Activated B cell treated with CpG ODN at 0.5 μM for 24 hours (primary cell): ENCODE measurements around the gene ZNF524. TPM values are rescaled to one million over a fixed set of nuclear protein-coding genes. Genes with fewer than 3 reads are reported as not detected.

Source experiments
- ATAC-seq: fragments of 200-7000 bp; cut with Tn5 transposase; one replicate; pipeline ENCODE4 v1.10.0; 2021; ENCODE audit warnings: low read depth, mild to moderate bottlenecking, moderate library complexity
- CTCF ChIA-PET: fragments of 350-600 bp; sonication (Branson Sonifier 250); formaldehyde crosslinking; loops from one replicate; lab custom pipeline; 2021; ENCODE audit warnings: antibody characterized with exemption; lab: Charles Lee
- POLR2A ChIA-PET: fragments of 350-600 bp; sonication (Branson Sonifier 250); formaldehyde crosslinking; loops from one replicate; lab custom pipeline; 2021; ENCODE audit warnings: antibody characterized with exemption; lab: Charles Lee
- DNase-seq: peaks from one replicate; pipeline ENCODE4 v3.0.0; 2022
- H3K27ac Mint-ChIP-seq: one replicate; pipeline ENCODE4 v1.8.0; 2020; ENCODE audit warnings: mixed read lengths
- H3K27me3 Mint-ChIP-seq: one replicate; pipeline ENCODE4 v1.8.0; 2021; ENCODE audit warnings: mixed read lengths
- H3K36me3 Mint-ChIP-seq: one replicate; pipeline ENCODE4 v1.8.0; 2021; ENCODE audit warnings: low read depth, mixed read lengths
- H3K4me1 Mint-ChIP-seq: one replicate; pipeline ENCODE4 v1.8.0; 2021; ENCODE audit warnings: mixed read lengths
- H3K4me3 Mint-ChIP-seq: one replicate; pipeline ENCODE4 v1.8.0; 2020; ENCODE audit warnings: mild to moderate bottlenecking, mixed read lengths
- H3K9me3 Mint-ChIP-seq: one replicate; pipeline ENCODE4 v1.8.0; 2020; ENCODE audit warnings: mixed read lengths
- intact Hi-C: fragments of 100-400 bp; cut with micrococcal nuclease; formaldehyde crosslinking; loops from one replicate; pipeline ENCODE4 v1.15.1; 2024
- total RNA-seq: library from RNA; stranded (reverse); gene quantifications from 2 replicates; pipeline ENCODE4 v1.2.3, GENCODE V29; 2022
- TF ChIP-seq, protein P1 (sequence below): fragments of 200-600 bp; IDR thresholded peaks from one replicate; pipeline ENCODE4 v1.8.0; 2022; ENCODE audit warnings: antibody characterized with exemption, mild to moderate bottlenecking

ZNF524 gene
- total RNA-seq, 1 donor from 2014 or later, result 16.1 TPM

DNA sequence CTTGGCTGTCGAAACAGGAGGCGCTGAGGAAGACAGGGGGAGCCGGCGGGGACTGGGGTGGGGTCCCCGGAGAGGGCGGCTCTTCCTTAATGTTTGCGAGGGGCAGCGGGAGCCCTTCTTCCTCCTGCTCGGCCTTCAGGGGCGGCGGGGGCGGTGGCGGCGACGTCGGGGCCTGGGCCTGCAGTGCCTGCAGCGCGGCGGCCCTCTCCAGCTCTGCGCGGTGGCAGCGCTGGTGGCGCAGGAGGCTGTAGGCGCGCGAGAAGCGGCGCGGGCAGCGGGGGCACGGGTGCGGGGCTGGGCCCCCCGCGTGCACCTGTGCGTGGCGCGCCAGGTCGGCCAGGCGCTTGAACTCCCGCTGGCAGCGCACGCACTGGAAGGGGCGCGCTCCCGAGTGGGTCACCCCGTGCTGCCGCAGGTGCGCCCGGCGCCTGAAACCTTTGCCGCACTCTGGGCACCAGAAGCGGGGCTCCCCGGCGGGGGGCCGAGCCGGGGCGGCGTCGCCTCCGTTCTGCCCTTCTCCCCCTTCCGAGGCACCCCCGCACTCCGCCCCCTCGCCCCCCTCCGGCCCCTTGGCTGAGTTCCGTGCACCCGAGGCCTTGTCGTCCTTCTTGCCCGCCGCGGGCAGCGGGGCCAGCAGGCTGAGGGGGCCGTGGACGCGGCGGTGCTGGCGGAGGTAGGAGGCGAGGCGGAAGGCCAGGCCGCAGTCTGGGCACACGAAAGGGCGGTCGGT is 21.9 kb upstream of the ZNF524 start:
- ChIA-PET CTCF (no interaction called here), POLR2A (no interaction called here)
- H3K9me3 Mint-ChIP-seq, result no peaks in the 10 kb centered on the region
- ATAC-seq, result no peak
- H3K4me1 Mint-ChIP-seq, result peaks cover 20% of the 10 kb centered on the region
- H3K36me3 Mint-ChIP-seq, result peaks cover 17% of the 10 kb centered on the region
- no peak overlapping the region for H3K27ac Mint-ChIP-seq
- no peak for DNase-seq
- no peak overlapping the region for H3K4me3 Mint-ChIP-seq
- TF ChIP-seq, protein P1, sequence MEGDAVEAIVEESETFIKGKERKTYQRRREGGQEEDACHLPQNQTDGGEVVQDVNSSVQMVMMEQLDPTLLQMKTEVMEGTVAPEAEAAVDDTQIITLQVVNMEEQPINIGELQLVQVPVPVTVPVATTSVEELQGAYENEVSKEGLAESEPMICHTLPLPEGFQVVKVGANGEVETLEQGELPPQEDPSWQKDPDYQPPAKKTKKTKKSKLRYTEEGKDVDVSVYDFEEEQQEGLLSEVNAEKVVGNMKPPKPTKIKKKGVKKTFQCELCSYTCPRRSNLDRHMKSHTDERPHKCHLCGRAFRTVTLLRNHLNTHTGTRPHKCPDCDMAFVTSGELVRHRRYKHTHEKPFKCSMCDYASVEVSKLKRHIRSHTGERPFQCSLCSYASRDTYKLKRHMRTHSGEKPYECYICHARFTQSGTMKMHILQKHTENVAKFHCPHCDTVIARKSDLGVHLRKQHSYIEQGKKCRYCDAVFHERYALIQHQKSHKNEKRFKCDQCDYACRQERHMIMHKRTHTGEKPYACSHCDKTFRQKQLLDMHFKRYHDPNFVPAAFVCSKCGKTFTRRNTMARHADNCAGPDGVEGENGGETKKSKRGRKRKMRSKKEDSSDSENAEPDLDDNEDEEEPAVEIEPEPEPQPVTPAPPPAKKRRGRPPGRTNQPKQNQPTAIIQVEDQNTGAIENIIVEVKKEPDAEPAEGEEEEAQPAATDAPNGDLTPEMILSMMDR, result no peak
- intact Hi-C loops, result no loop called here
- no peaks in the 10 kb centered on the region for H3K27me3 Mint-ChIP-seq

DNA sequence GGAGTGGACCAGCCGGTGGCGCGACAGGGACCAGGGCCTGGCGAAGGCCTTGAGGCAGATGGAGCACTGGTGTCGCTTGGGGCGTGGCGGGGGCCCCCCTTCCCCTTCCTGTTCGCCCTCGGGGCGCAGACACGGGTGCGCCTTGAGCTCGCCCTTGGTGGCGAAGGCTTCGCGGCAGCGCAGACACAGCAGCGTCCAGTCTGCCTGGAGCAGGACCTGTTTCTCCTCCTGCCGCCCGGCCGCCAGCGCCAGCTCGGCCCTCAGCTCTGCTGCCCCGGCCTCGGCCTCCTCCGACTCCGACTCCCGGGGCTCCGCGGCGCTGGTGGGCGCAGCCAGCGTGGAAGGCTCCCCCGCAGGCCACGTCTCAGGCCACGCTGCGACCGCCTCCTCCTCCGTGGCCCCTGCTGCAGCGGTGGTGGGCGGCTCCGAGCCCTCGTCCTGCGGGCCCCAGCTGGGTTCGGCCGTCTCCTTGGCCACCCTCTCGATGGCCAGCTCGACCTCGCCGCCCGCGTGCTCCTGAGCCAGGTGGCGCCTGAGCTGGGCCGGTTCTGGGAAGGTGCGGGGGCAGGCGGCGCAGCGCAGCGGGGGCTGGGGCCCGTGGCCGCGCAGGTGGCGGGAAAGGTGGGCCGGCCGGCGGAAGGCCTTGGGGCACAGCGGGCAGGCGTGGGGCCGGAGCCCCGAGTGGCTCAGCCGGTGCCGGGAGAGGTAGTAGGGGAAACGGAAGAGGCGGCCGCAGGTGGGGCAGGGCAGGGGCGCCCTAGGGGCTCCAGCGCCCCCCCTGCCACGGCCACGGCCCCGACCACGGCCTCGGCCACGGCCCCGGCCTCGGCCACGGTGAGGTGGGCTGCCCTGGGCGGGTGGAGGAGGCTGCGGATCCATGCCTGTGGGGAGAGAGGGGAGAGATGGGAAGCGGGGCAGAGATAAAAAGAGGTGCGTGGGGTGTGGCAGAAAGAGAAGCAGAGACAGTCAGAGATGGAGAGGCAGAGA is 21.0 kb upstream of the ZNF524 start:
- TF ChIP-seq, protein P1, result no peak
- DNase-seq, result no peak
- ChIA-PET POLR2A (no interaction called here), CTCF (no interaction called here)
- no peaks in the 10 kb centered on the region for H3K27me3 Mint-ChIP-seq
- peak overlapping the region; percentile 75 for H3K27ac Mint-ChIP-seq
- peaks cover 17% of the 10 kb centered on the region for H3K36me3 Mint-ChIP-seq
- intact Hi-C loops, result no loop called here
- H3K4me3 Mint-ChIP-seq, result peak overlapping the region; percentile 84
- no peaks in the 10 kb centered on the region for H3K9me3 Mint-ChIP-seq
- peaks cover 20% of the 10 kb centered on the region for H3K4me1 Mint-ChIP-seq
- ATAC-seq, result no peak

DNA sequence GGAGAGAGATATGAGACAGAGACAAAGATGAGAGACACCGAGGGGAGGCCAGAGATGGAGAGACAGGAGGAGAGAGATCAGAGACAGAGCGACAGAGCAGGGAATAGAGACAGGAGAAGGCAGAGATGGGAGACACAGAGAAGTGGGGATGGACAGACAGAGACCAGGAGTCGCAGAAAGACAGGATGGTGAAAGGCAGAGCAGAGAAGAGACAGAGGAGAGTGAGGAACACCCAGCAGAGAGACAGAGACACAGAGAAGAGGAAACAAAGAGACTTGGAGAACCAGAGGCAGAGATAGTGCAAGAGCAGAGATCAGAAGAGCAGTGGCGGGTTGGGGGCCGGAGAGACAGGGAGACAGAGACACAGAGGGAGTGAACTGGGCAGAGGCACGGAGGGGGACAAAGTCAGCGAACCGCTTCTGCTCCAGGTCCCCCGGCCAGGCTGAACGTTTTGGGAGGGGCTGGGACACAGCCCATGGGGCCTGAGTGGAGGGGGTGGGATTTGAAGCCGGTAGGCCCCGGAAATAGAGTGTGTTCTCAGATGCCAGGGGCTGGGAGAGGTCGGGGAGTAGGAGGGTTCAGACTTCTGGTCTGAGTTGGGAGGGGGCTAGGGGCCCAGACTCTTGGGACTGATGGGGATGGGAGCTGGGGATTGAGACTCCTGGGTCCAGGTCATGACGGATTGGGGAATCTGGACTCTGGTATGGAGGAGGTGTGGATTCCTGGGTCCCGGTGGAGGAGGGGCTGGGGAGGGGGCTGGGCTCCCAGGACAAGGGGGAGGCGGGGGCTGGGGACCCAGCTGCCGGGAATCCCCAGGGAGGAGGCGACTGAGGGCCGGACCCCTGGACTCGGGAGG is 20.1 kb upstream of the ZNF524 start:
- intact Hi-C loops, result loop anchor here (2.0 kb wide), 4 partner anchors 19 to 95 kb away; partner anchors contain the start of genes EPN1, FIZ1, U2AF2 and ZNF580
- peak; percentile 39 for ATAC-seq
- Mint-ChIP-seq H3K9me3 (no peaks in the 10 kb centered on the region), H3K27me3 (no peaks in the 10 kb centered on the region), H3K4me1 (peaks cover 24% of the 10 kb centered on the region), H3K4me3 (peak overlapping the region; percentile 84), H3K36me3 (peaks cover 17% of the 10 kb centered on the region), H3K27ac (peak overlapping the region; percentile 75)
- ChIA-PET CTCF (interaction anchor here (1.0 to 1.2 kb wide), 2 partner anchors 75 to 76 kb away, joined by 3 read pairs; partner anchors contain the start of gene U2AF2), POLR2A (interaction anchor here (0.6 to 2.5 kb wide), 6 partner anchors 19 to 321 kb away, joined by 3 to 15 read pairs (median 4); partner anchors contain the start of genes FIZ1, PPP6R1 and ZNF524)
- no peak for DNase-seq
- TF ChIP-seq, protein P1, result no peak

DNA sequence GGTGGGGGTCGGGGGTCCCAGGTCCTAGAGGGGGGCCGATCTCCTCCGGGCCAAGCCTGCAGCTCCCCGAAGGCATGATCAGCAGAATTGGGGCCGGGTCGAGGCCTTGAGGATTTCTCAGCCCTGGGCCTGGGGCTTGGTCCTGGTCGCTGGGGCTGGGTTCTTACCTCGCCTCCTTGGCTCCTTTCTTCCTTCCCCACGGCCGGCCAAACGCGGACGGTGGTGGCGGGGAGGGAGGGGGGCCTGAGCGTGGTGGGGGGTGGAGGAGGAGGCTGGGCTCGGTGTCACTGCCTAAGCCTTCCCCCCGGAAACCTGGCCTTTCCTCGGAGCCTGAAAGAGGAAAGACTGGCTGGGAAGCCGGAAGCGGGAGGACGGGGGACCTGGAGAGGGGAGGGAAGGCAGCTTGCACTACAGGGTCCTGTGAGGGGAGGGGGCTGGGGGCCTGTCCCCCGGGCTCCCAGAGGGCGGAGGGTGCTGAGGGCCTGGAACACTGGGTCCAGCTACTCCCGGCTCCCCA is 19.4 kb upstream of the ZNF524 start, which contains the start of gene ZNF579:
Gene ZNF579, minus strand, starts transcription at position 221 of the 517 bp plus-strand sequence. CDS start 1,209 bp downstream, outside the sequence.
- intact Hi-C loops, result loop anchor here (2.0 kb wide), 4 partner anchors 18 to 94 kb away; partner anchors contain the start of genes EPN1, FIZ1, U2AF2 and ZNF580
- DNase-seq, result peak; percentile 68
- H3K4me1 Mint-ChIP-seq, result peaks cover 29% of the 10 kb centered on the region
- ChIA-PET CTCF (interaction anchor here (1.0 to 1.2 kb wide), 2 partner anchors 74 to 77 kb away, joined by 3 read pairs; partner anchors contain the start of gene U2AF2), POLR2A (interaction anchor here (0.6 to 2.5 kb wide), 6 partner anchors 14 to 322 kb away, joined by 3 to 15 read pairs (median 4); partner anchors contain the start of genes FIZ1, PPP6R1 and ZNF524)
- peak; percentile 83 for ATAC-seq
- H3K36me3 Mint-ChIP-seq, result peaks cover 17% of the 10 kb centered on the region
- H3K27ac Mint-ChIP-seq, result peak within 1 kb of the TSS; percentile 75
- TF ChIP-seq, protein P1, result no peak
- peak within 1 kb of the TSS; percentile 84 for H3K4me3 Mint-ChIP-seq
- no peaks in the 10 kb centered on the region for H3K9me3 Mint-ChIP-seq
- H3K27me3 Mint-ChIP-seq, result no peaks in the 10 kb centered on the region
